ENCODE data around the gene PLEKHG4.

Gene PLEKHG4

DNA sequence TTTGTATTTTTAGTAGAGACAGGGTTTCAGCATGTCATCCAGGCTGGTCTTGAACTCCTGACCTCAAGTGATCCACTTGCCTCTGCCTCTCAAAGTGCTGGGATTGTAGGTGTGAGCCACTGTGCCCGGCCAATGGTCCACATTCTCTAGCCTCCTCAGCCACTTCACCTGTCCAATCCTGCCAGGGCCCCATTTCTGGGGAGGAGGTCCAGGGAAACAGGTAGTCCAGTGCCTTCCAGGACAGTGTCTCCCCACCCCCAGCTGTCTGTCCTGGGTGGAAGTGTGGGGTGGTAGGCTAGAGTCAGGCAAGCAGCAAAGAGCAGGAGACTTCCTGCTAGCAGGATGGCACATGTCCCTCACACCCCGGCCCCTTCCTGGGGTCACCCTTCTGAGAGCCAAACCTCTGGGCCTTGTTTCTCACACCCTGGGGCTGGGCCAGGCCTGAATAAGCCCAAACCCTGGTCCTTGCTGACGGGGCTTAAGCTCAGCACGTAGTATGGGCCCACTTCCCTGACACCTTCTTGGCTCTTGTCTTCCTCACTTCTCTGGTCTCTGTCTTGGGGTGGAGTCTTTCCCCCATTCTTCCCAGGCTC lies 37.1 kb upstream of the PLEKHG4 start:
- Histone ChIP-seq H3K36me3 (ENCODE audit: control insufficient read depth, insufficient read depth, low read length) (no peaks in the 10 kb centered on the region), H3K4me3 (ENCODE audit: low read depth, low read length) (no peak overlapping the region), H3K4me2 (ENCODE audit: low read length) (no peak overlapping the region), H2AFZ (no peak overlapping the region), H3K27ac (peak overlapping the region; percentile 21), H3K9me3 (ENCODE audit: control insufficient read depth, low read length) (no peaks in the 10 kb centered on the region), H3K27me3 (ENCODE audit: control insufficient read depth, insufficient read depth, low read length) (no peaks in the 10 kb centered on the region), H3K4me1 (peaks cover 5% of the 10 kb centered on the region), H3K79me2 (peaks cover 2% of the 10 kb centered on the region), H3K9ac (no peak overlapping the region)
- TF ChIP-seq, protein P1, sequence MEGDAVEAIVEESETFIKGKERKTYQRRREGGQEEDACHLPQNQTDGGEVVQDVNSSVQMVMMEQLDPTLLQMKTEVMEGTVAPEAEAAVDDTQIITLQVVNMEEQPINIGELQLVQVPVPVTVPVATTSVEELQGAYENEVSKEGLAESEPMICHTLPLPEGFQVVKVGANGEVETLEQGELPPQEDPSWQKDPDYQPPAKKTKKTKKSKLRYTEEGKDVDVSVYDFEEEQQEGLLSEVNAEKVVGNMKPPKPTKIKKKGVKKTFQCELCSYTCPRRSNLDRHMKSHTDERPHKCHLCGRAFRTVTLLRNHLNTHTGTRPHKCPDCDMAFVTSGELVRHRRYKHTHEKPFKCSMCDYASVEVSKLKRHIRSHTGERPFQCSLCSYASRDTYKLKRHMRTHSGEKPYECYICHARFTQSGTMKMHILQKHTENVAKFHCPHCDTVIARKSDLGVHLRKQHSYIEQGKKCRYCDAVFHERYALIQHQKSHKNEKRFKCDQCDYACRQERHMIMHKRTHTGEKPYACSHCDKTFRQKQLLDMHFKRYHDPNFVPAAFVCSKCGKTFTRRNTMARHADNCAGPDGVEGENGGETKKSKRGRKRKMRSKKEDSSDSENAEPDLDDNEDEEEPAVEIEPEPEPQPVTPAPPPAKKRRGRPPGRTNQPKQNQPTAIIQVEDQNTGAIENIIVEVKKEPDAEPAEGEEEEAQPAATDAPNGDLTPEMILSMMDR (IDR thresholded peaks at IDR 0.05), result no peak

DNA sequence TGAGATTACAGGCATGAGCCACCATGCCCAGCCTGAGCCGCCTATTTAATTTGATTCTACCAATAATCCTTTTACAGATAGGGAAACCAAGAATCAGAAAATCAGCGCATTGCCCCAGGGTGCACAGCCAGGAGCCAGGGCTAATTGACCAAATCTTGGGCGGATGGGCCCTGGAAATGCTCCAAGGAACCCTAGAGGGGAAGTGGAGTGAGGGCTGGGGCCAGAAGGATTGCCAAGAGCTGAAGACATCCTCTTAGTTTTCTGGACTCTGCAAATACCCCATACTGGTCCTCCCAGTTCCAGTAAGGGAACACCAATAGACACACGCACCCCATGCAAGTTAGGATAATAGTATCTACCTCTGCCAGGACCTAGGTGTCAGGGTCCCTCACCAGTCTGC lies 35.9 kb upstream of the PLEKHG4 start:
- Histone ChIP-seq H3K27ac (peak overlapping the region; percentile 62), H3K9me3 (ENCODE audit: control insufficient read depth, low read length) (no peaks in the 10 kb centered on the region), H3K9ac (no peak overlapping the region), H3K79me2 (peaks cover 2% of the 10 kb centered on the region), H3K36me3 (ENCODE audit: control insufficient read depth, insufficient read depth, low read length) (no peaks in the 10 kb centered on the region), H3K4me1 (peaks cover 8% of the 10 kb centered on the region), H2AFZ (no peak overlapping the region), H3K4me2 (ENCODE audit: low read length) (no peak overlapping the region), H3K27me3 (ENCODE audit: control insufficient read depth, insufficient read depth, low read length) (no peaks in the 10 kb centered on the region), H3K4me3 (ENCODE audit: low read depth, low read length) (no peak overlapping the region)
- TF ChIP-seq, protein P1 (IDR thresholded peaks at IDR 0.05), result no peak

DNA sequence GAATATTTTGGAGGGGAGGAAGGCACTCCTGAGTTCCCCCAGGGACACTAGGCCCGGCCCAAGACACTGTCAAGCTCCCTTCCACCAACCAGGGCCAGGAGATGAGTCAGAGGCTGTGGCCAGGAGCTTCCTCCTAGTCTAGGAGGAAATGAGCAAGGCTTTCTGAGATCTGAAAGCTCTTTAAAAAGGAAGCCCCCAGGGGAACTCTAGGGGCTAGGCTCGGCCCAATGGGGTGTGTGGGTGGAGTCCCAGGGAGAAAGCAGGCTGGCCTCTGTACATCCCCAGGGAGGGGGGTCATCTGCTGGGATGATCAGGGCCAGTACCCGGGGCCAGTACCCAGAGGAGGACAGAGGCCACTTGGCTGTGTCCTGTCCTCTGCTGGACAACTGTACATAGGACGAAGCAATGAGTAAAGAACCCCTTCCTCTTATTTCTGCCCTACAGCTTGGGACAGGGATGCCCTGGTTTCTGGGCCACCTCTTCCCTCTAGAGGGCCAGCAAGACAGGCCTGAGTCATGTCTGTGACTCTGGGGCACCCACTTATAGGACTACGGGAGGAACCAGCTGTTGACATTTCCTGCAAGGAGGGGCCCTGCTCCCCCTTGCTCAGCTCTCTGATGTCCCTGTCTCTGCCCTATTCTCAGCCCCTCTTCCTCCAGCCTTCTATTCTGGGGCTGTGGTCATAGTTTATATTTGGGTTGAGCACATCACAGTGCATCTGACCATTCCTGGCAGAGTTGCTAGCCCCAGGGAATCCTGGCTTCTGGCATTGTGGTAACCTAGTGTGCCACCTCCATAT lies 34.7 kb upstream of the PLEKHG4 start:
- no peak overlapping the region for H3K4me3 ChIP-seq (ENCODE audit: low read depth, low read length)
- H3K4me2 ChIP-seq (ENCODE audit: low read length), result no peak overlapping the region
- H2AFZ ChIP-seq, result no peak overlapping the region
- H3K79me2 ChIP-seq, result peaks cover 2% of the 10 kb centered on the region
- TF ChIP-seq, protein P1 (IDR thresholded peaks at IDR 0.05), result no peak
- no peaks in the 10 kb centered on the region for H3K9me3 ChIP-seq (ENCODE audit: control insufficient read depth, low read length)
- H3K9ac ChIP-seq, result no peak overlapping the region
- H3K27me3 ChIP-seq (ENCODE audit: control insufficient read depth, insufficient read depth, low read length), result no peaks in the 10 kb centered on the region
- no peaks in the 10 kb centered on the region for H3K36me3 ChIP-seq (ENCODE audit: control insufficient read depth, insufficient read depth, low read length)
- peaks cover 8% of the 10 kb centered on the region for H3K4me1 ChIP-seq
- H3K27ac ChIP-seq, result peak overlapping the region; percentile 62

DNA sequence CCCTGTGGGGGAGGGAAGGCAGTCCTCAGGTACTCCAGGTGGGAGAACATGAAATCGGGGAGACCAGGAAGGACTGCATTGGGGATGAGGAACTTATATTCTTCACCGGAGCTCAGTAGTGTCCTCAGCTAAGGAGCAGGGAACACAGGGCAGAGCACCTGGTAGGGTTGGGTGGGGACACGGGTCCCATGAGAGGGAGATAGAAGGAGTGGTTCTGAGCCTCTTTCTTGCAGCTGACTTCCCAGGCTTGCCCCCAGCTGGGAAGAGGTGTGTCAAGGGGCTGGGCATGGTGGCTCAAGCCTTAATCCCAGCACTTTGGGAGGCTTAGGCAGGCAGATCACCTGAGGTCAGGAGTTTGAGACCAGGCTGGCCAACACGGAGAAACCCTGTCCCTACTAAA lies 34.1 kb upstream of the PLEKHG4 start:
- Histone ChIP-seq H2AFZ (no peak overlapping the region), H3K27me3 (ENCODE audit: control insufficient read depth, insufficient read depth, low read length) (no peaks in the 10 kb centered on the region), H3K4me2 (ENCODE audit: low read length) (no peak overlapping the region), H3K79me2 (peaks cover 2% of the 10 kb centered on the region), H3K36me3 (ENCODE audit: control insufficient read depth, insufficient read depth, low read length) (no peaks in the 10 kb centered on the region), H3K4me3 (ENCODE audit: low read depth, low read length) (no peak overlapping the region), H3K4me1 (peaks cover 8% of the 10 kb centered on the region), H3K9me3 (ENCODE audit: control insufficient read depth, low read length) (no peaks in the 10 kb centered on the region), H3K27ac (peak overlapping the region; percentile 62), H3K9ac (no peak overlapping the region)
- TF ChIP-seq, protein P1 (IDR thresholded peaks at IDR 0.05), result no peak
